ENCODE data around the gene DYNC1I2. TPM values are rescaled to one million over a fixed set of nuclear protein-coding genes. Genes with fewer than 3 reads are reported as not detected.
A peak's percentile ranks its signal among the peaks of the same experiment; 100 is the strongest.

DYNC1I2 gene
- 100 to 1,000 TPM in 1 of 2 donors, 10 to 100 TPM in 1; 89.8 to 122 TPM for total RNA-seq

DNA sequence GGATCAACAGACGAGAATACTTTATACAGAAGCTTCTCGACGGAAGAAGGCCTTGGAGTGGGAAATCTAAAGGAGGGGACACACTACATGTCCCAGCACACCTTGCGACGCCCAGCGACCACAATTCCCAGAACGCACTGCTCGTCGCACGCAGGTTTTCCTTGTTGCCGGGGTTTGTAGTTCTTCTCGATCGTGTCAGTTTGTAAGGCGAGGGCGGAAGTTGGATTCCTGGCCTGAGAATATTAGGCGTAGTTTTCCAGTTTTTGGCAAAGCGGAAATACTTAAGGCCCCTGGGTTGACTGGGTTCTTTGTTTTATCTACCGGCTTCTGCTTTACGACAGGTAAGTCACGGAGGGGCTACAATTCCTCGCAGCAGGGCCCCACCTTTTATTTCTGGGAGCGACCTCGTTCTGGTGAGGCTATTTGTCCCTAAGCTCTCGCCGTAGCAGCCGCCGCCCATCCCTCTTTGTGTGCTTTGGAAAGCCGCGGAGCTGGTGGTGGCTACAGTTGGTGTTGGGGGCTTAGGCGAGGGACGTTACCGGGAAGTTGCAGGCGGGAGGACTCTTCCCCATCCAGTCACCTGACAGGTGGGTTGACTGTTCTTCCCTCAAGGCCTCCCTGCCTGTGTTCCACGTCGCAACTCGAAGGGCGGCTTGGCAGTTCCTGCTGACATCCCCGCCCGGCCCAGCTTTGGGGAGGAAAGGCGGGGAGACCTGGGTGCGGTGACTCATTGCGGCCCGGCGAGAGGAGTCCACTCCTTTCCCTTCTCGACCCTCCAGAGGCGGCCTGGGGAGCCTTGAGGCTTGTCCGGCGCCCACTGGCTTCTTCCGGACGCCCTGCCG is at the start of gene DYNC1I2:
Gene DYNC1I2 (plus strand): TSS at position 183 of the 842 bp plus-strand sequence. CDS start 2,687 bp downstream, outside the sequence.
- no peak for TF ChIP-seq CTCF (IDR thresholded peaks at IDR 0.05)

GRCh38 chr2:171651667-171652415 is 35.4 kb upstream of the DYNC1I2 start:
- no peak overlapping the region for H3K27ac ChIP-seq
- H3K27me3 ChIP-seq (replicated peaks; ENCODE audit: insufficient read depth), result no peaks in the 10 kb centered on the region
- no peaks in the 10 kb centered on the region for H3K9me3 ChIP-seq
- no peak for ATAC-seq (ENCODE audit: insufficient number of reproducible peaks, low FRiP score, low read depth)
- no peak for DNase-seq (ENCODE audit: low spot score)
- H3K36me3 ChIP-seq, result no peaks in the 10 kb centered on the region
- no peak for TF ChIP-seq CTCF (IDR thresholded peaks at IDR 0.05)
- H3K4me1 ChIP-seq (ENCODE audit: control insufficient read depth in 1 of 2, low read depth in 2 of 2), result no peaks in the 10 kb centered on the region
- no peak overlapping the region for H3K4me3 ChIP-seq

More for the DNA sequence above, at the start of gene DYNC1I2:
- Histone ChIP-seq H3K27ac (peak within 1 kb of the TSS; percentile 78 to 85), H3K4me1 (ENCODE audit: control insufficient read depth in 1 of 2, low read depth in 2 of 2) (peaks cover 16 to 19% of the 10 kb centered on the region in 2 donors), H3K36me3 (no peaks in the 10 kb centered on the region), H3K9me3 (no peaks in the 10 kb centered on the region), H3K27me3 (replicated peaks; ENCODE audit: insufficient read depth) (no peaks in the 10 kb centered on the region), H3K4me3 (peak within 1 kb of the TSS; percentile 86)
- peak; percentile 95 for ATAC-seq (ENCODE audit: insufficient number of reproducible peaks, low FRiP score, low read depth)
- peak; percentile 80 for DNase-seq (ENCODE audit: low spot score)

GRCh38 chr2:171652416-171652785 is 34.9 kb upstream of the DYNC1I2 start:
- Histone ChIP-seq H3K4me1 (ENCODE audit: control insufficient read depth in 1 of 2, low read depth in 2 of 2) (no peaks in the 10 kb centered on the region), H3K9me3 (no peaks in the 10 kb centered on the region), H3K27me3 (replicated peaks; ENCODE audit: insufficient read depth) (no peaks in the 10 kb centered on the region), H3K4me3 (no peak overlapping the region), H3K27ac (no peak overlapping the region), H3K36me3 (no peaks in the 10 kb centered on the region)
- no peak for TF ChIP-seq CTCF (IDR thresholded peaks at IDR 0.05)
- ATAC-seq (ENCODE audit: insufficient number of reproducible peaks, low FRiP score, low read depth), result no peak
- no peak for DNase-seq (ENCODE audit: low spot score)

DNA sequence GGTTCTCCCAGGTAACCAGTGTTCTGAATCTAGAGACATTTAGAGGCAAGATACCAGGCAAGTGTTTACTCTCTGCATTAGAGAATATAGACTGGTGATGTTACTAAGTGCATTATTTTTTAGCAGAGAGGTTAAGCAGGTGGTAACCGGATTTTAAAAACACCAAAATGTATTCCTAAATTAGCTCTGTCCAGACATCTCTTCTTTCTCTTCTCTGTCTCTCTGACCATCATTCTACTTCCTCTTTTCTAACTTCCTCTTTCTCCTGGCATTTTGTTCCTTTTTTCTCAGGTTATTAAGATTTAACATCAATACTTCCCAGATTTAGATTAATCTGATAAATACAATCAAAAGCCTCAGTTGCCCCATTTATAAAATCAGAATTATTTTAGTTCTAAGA is 31.7 kb upstream of the DYNC1I2 start:
- Histone ChIP-seq H3K27ac (no peak overlapping the region), H3K4me3 (no peak overlapping the region), H3K4me1 (ENCODE audit: control insufficient read depth in 1 of 2, low read depth in 2 of 2) (no peaks in the 10 kb centered on the region), H3K27me3 (replicated peaks; ENCODE audit: insufficient read depth) (no peaks in the 10 kb centered on the region), H3K36me3 (no peaks in the 10 kb centered on the region), H3K9me3 (no peaks in the 10 kb centered on the region)
- no peak for ATAC-seq (ENCODE audit: insufficient number of reproducible peaks, low FRiP score, low read depth)
- TF ChIP-seq CTCF (IDR thresholded peaks at IDR 0.05), result no peak
- no peak for DNase-seq (ENCODE audit: low spot score)

GRCh38 chr2:171667041-171667440 is 20.2 kb upstream of the DYNC1I2 start:
- Histone ChIP-seq H3K4me1 (ENCODE audit: control insufficient read depth in 1 of 2, low read depth in 2 of 2) (no peaks in the 10 kb centered on the region), H3K4me3 (no peak overlapping the region), H3K36me3 (no peaks in the 10 kb centered on the region), H3K27me3 (replicated peaks; ENCODE audit: insufficient read depth) (no peaks in the 10 kb centered on the region), H3K9me3 (no peaks in the 10 kb centered on the region), H3K27ac (no peak overlapping the region)
- TF ChIP-seq CTCF (IDR thresholded peaks at IDR 0.05), result no peak
- DNase-seq (ENCODE audit: low spot score) (no peak), ATAC-seq (ENCODE audit: insufficient number of reproducible peaks, low FRiP score, low read depth) (no peak)

Data from thoracic aorta (tissue), 2 donors.